Spleen (tissue), 7 donors: ENCODE data around the gene PLEKHM2.

Experiments used
- CTCF ChIP-seq, 11 experiments: fragments of 200-600 bp in 7 of 11; fragments of 450-650 bp in 4 of 11; sonication (generic) in 4 of 11; IDR thresholded peaks in 8 of 11; conservative IDR thresholded peaks in 3 of 11; 1 replicate in 7 of 11; 2 replicates in 4 of 11; pipeline versions ENCODE4 v1.4.0 to v1.8.0; 2016 to 2021; ENCODE audit warnings: antibody characterized with exemption in 11 of 11, inconsistent platforms in 4 of 11, mild to moderate bottlenecking in 1 of 11
- POLR2A ChIP-seq, 3 donors: fragments of 450-650 bp; IDR thresholded peaks; one replicate each; pipeline ENCODE4 v1.5.1; 2017; ENCODE audit warnings: antibody characterized with exemption in 3 of 3, mild to moderate bottlenecking in 1 of 3
- POLR2AphosphoS5 ChIP-seq, 3 donors: sonication (generic); formaldehyde crosslinking; IDR thresholded peaks; one replicate each; pipeline ENCODE4 v1.5.1; 2017; ENCODE audit warnings: antibody characterized with exemption in 3 of 3
- donor health status: DM: no; HTN: no; CAD: no; lungs with moderate emphysema.
- donor health status: DM: no; HTN: no; CAD: no.
- donor health status: DM: no; HTN: no; CAD: no.

DNA sequence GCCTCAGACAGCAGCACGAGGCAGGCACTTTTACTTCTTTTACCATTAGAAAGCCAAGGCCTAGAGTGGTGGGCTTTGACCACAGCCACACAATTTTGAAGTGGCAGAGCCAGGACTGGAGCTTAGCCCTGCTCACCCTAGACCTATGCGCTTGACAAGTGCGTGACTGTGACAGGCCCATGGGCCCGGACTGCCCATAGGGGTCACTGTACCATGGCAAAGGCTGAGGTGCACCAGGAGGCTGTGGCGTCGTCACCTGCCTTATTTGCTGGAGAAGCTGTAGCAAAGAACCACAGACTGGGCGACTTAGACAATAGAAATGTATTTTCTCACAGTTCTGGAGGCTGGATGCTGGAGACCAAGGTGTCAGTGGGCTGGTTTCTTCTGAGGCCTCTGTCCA lies 55.6 kb downstream of the PLEKHM2 start:
- TF ChIP-seq POLR2A (IDR thresholded peaks at IDR 0.05) (no peak), POLR2AphosphoS5 (IDR thresholded peaks at IDR 0.05) (no peak), CTCF (IDR thresholded peaks at IDR 0.05 in 8 of 11, conservative IDR thresholded peaks at IDR 0.05 in 3 of 11) (no peak)
